ENCODE results near the gene ARHGAP24. TPM values are rescaled to one million over a fixed set of nuclear protein-coding genes. Genes with fewer than 3 reads are reported as not detected.

Gene ARHGAP24
- polyA plus RNA-seq, 2 of the 4 experiments (the other 2 are of a cell fraction) = 1.7 to 12.1 TPM

DNA sequence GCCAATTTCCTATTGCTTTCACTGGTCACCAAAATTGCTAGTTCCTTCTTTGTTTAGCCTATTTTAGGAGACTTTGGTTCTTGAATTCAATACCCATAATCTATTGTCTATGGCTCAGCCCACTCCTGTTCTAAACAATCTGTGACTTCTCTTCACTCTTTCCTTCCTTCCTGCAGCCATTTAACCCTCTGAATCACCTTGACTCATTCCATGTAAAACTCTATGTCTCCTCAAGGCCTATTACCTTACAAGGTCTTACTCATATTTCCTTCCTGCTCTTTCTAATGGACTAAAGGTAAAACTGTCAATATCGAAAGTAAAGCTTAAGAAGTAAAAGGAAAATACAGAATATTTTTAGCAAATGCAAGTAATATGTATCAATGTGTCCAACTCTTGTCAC, 301.6 kb downstream of the ARHGAP24 start (continued):
- TF ChIP-seq ZFP36 (IDR thresholded peaks at IDR 0.05; ENCODE audit: borderline replicate concordance, partially characterized antibody) (no peak), CBX8 (IDR thresholded peaks at IDR 0.05) (no peak), RAD21 (conservative IDR thresholded peaks at IDR 0.05 in 1 of 2, IDR thresholded peaks at IDR 0.05 in 1 of 2) (no peak), SMC3 (IDR thresholded peaks at IDR 0.05) (no peak), EHF (CRISPR knock-in tag; IDR thresholded peaks at IDR 0.05) (no peak)
- TF ChIP-seq, protein P1, sequence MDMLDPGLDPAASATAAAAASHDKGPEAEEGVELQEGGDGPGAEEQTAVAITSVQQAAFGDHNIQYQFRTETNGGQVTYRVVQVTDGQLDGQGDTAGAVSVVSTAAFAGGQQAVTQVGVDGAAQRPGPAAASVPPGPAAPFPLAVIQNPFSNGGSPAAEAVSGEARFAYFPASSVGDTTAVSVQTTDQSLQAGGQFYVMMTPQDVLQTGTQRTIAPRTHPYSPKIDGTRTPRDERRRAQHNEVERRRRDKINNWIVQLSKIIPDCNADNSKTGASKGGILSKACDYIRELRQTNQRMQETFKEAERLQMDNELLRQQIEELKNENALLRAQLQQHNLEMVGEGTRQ (IDR thresholded peaks at IDR 0.05) = no peak

DNA sequence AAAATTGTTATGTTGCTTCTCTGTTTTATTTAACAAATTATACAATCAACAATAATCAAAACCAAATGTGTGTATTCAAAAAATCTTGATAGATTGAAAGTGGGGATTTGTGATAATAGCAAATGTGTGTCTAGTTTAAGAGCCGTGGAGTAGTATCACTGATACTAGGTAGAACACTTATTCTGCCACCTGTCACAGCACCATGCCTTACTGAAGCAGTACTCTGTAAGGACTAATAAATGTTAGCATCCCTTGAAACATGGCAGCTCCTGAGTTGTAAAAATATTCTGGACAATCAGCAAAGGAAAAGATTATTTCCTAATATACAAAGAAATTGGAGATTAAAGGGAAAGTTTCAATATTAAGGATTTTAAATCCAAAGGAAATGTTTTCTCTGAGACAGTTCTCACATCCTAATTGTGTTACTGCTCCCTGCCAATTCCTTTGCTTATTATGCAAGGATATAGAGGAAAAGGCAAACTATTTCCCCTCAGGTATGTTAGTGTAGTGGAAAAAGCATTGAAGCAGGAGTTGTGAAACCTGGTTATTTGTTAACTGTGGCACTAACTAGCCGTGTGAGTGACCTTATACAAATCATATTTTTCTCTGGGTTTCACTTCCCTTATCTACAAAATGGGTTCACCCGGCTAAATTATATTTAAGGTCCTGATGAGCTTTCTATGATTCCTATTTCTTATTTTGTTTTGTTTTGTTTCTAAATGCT, 303.1 kb downstream of the ARHGAP24 start:
- ATAC-seq = no peak; a peak in 2 of 6 replicates
- POLR2A ChIA-PET = no interaction called here
- 41% methylated on average over 3 of the region's 3 CpGs for WGBS (ENCODE audit: missing lambda C conversion rate)
- DNase-seq (ENCODE audit: low read depth in 1 of 2, low spot score in 1 of 2) = no peak
- FAIRE-seq = no peak
- Histone ChIP-seq H3K4me3 (no peak overlapping the region), H3K4me2 (peak overlapping the region; percentile 65), H3K4me1 (peaks cover 19% of the 10 kb centered on the region; the same call in 2 of the 3 replicates), H3K27ac (no peak overlapping the region; a peak in 1 of 6 replicates), H3K9me3 (no peaks in the 10 kb centered on the region)
- CTCF ChIA-PET = interaction anchor here (1.1 to 1.6 kb wide), 2 partner anchors 19 to 187 kb away, joined by 3 to 6 read pairs; no protein-coding TSS in a partner anchor
- TF ChIP-seq RNF2 (IDR thresholded peaks at IDR 0.05; ENCODE audit: borderline replicate concordance, low read depth) = no peak
- no peak for TF ChIP-seq KDM5A (IDR thresholded peaks at IDR 0.05)
- no peak for TF ChIP-seq ZC3H11A (IDR thresholded peaks at IDR 0.05)
- TF ChIP-seq HDAC2 (IDR thresholded peaks at IDR 0.05) = no peak
- no peak for TF ChIP-seq MYC (IDR thresholded peaks at IDR 0.05; ENCODE audit: borderline replicate concordance, low read length)
- TF ChIP-seq SREBF2 (IDR thresholded peaks at IDR 0.05) = no peak
- no peak for TF ChIP-seq CEBPB (IDR thresholded peaks at IDR 0.05)
- no peak for TF ChIP-seq ZSCAN20 (CRISPR knock-in tag; IDR thresholded peaks at IDR 0.05)
- TF ChIP-seq MAFK (IDR thresholded peaks at IDR 0.05; ENCODE audit: partially characterized antibody) = no peak
- TF ChIP-seq POLR2A (IDR thresholded peaks at IDR 0.05; ENCODE audit: low read length) = no peak
- TF ChIP-seq, protein P2, sequence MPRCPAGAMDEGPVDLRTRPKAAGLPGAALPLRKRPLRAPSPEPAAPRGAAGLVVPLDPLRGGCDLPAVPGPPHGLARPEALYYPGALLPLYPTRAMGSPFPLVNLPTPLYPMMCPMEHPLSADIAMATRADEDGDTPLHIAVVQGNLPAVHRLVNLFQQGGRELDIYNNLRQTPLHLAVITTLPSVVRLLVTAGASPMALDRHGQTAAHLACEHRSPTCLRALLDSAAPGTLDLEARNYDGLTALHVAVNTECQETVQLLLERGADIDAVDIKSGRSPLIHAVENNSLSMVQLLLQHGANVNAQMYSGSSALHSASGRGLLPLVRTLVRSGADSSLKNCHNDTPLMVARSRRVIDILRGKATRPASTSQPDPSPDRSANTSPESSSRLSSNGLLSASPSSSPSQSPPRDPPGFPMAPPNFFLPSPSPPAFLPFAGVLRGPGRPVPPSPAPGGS (IDR thresholded peaks at IDR 0.05) = no peak

DNA sequence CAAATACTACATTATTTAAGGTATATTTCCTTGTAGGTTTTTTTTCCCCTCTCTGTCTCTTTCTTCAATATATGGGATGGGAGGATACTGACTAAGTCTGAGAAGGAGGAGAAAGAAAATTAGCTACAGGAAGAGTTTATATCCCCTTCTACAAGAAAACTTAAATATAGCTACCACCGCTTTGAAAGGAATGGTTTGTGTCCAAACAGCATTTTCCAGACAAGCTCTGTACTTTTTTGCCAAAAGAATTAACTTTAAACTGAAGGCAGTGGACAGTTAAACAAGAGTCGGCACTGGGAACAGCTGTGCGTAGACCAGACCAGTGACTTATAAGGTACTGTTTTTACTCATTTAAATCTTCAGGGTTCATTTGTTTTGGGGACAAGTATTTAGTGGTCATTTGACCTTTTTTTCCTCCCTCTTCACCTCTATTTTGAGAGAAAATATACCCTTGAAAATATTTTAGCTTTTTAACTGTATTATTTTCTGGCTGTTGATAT, 303.7 kb downstream of the ARHGAP24 start:
- H3K4me1 ChIP-seq = peaks cover 25% of the 10 kb centered on the region
- peak overlapping the region; percentile 22; the same call in 2 of the 3 replicates for H3K4me3 ChIP-seq
- peak overlapping the region; percentile 42 to 67; a peak in 5 of 6 replicates for H3K27ac ChIP-seq
- ChIA-PET POLR2A (no interaction called here), CTCF (interaction anchor here (1.1 to 1.6 kb wide), 2 partner anchors 18 to 186 kb away, joined by 3 to 6 read pairs; no protein-coding TSS in a partner anchor)
- peak overlapping the region; percentile 65 for H3K4me2 ChIP-seq
- H3K9me3 ChIP-seq = no peaks in the 10 kb centered on the region
- ATAC-seq (peak in 1 of 2 experiments; percentile 67; a peak in 2 of 6 replicates), FAIRE-seq (no peak), DNase-seq (ENCODE audit: low read depth in 1 of 2, low spot score in 1 of 2) (no peak)
- TF ChIP-seq FOSL2 (IDR thresholded peaks at IDR 0.05) = no peak
- TF ChIP-seq FOSL2 (CRISPR knock-in tag; IDR thresholded peaks at IDR 0.05) = no peak
- no peak for TF ChIP-seq CHD4 (IDR thresholded peaks at IDR 0.05; ENCODE audit: borderline replicate concordance)
- no peak for TF ChIP-seq TP53 (CRISPR knock-in tag; IDR thresholded peaks at IDR 0.05)
- TF ChIP-seq NR3C1 (IDR thresholded peaks at IDR 0.05) = no peak
- TF ChIP-seq, protein P3, sequence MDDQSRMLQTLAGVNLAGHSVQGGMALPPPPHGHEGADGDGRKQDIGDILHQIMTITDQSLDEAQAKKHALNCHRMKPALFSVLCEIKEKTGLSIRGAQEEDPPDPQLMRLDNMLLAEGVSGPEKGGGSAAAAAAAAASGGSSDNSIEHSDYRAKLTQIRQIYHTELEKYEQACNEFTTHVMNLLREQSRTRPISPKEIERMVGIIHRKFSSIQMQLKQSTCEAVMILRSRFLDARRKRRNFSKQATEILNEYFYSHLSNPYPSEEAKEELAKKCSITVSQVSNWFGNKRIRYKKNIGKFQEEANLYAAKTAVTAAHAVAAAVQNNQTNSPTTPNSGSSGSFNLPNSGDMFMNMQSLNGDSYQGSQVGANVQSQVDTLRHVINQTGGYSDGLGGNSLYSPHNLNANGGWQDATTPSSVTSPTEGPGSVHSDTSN (IDR thresholded peaks at IDR 0.05) = no peak
- TF ChIP-seq, protein P4, sequence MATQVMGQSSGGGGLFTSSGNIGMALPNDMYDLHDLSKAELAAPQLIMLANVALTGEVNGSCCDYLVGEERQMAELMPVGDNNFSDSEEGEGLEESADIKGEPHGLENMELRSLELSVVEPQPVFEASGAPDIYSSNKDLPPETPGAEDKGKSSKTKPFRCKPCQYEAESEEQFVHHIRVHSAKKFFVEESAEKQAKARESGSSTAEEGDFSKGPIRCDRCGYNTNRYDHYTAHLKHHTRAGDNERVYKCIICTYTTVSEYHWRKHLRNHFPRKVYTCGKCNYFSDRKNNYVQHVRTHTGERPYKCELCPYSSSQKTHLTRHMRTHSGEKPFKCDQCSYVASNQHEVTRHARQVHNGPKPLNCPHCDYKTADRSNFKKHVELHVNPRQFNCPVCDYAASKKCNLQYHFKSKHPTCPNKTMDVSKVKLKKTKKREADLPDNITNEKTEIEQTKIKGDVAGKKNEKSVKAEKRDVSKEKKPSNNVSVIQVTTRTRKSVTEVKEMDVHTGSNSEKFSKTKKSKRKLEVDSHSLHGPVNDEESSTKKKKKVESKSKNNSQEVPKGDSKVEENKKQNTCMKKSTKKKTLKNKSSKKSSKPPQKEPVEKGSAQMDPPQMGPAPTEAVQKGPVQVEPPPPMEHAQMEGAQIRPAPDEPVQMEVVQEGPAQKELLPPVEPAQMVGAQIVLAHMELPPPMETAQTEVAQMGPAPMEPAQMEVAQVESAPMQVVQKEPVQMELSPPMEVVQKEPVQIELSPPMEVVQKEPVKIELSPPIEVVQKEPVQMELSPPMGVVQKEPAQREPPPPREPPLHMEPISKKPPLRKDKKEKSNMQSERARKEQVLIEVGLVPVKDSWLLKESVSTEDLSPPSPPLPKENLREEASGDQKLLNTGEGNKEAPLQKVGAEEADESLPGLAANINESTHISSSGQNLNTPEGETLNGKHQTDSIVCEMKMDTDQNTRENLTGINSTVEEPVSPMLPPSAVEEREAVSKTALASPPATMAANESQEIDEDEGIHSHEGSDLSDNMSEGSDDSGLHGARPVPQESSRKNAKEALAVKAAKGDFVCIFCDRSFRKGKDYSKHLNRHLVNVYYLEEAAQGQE (IDR thresholded peaks at IDR 0.05) = no peak
- TF ChIP-seq SREBF2 (IDR thresholded peaks at IDR 0.05) = no peak
- no peak for TF ChIP-seq CBX2 (IDR thresholded peaks at IDR 0.05; ENCODE audit: borderline replicate concordance, low read depth)
- TF ChIP-seq FOXS1 (CRISPR knock-in tag; IDR thresholded peaks at IDR 0.05) = no peak
- no peak for TF ChIP-seq RNF2 (IDR thresholded peaks at IDR 0.05; ENCODE audit: borderline replicate concordance, low read depth)
- 50% methylated on average over 3 of the region's 3 CpGs for WGBS (ENCODE audit: missing lambda C conversion rate)

All from A549 (cell line).